Measurements from ENCODE around the gene KNCN. TPM values are rescaled to one million over a fixed set of nuclear protein-coding genes. Genes with fewer than 3 reads are reported as not detected.

The KNCN gene
- total and polyA plus RNA-seq, 10 of the 15 experiments (the other 5 are each of a cell fraction or from before 2014, with no cell fraction given) = not detected

GRCh38 chr1:46512792-46513190, 38.7 kb downstream of the KNCN start:
- BruUV-seq (replicated peaks) = no TSS peak
- ChIA-PET RAD21 (ENCODE audit: unreplicated experiment) (no interaction called here), SMC1A (ENCODE audit: uncharacterized antibody, unreplicated experiment) (no interaction called here), POLR2A (no interaction called here), CTCF (interaction anchor here (0.7 to 1.7 kb wide), 4 partner anchors 16 to 667 kb away, joined by 3 to 6 read pairs (median 4); no protein-coding TSS in a partner anchor)
- Histone ChIP-seq H3K4me2 (ENCODE audit: control insufficient read depth, insufficient read depth) (no peak overlapping the region), H3K4me1 (ENCODE audit: control insufficient read depth, insufficient read depth, low read length) (no peaks in the 10 kb centered on the region), H4K20me1 (ENCODE audit: control insufficient read depth, insufficient read depth) (no peaks in the 10 kb centered on the region), H3K79me2 (ENCODE audit: control insufficient read depth, insufficient read depth, low read length) (no peaks in the 10 kb centered on the region), H3K36me3 (ENCODE audit: control insufficient read depth in 2 of 2, insufficient read depth in 2 of 2, low read length in 1 of 2) (no peaks in the 10 kb centered on the region), H3K27ac (ENCODE audit: control insufficient read depth, insufficient read depth) (no peak overlapping the region), H2AFZ (ENCODE audit: control insufficient read depth, low read depth, low read length) (no peak overlapping the region), H3K4me3 (no peak overlapping the region), H3K27me3 (replicated peaks in 1 of 2; ENCODE audit: control insufficient read depth in 2 of 2, insufficient read depth in 2 of 2, low read length in 1 of 2) (no peaks in the 10 kb centered on the region; a peak in 1 of 4 replicates), H3K9ac (ENCODE audit: control insufficient read depth, insufficient read depth, low read length) (no peak overlapping the region), H3K9me3 (replicated peaks; ENCODE audit: control insufficient read depth, insufficient read depth, low read length) (no peaks in the 10 kb centered on the region)
- FAIRE-seq (no peak), DNase-seq (ENCODE audit: low read depth, low spot score) (no peak), ATAC-seq (no peak)
- in situ Hi-C loops (cut with MboI) (no loop called here), intact Hi-C loops (cut with micrococcal nuclease; ENCODE audit: unreplicated experiment) (no loop called here)
- WGBS (ENCODE audit: insufficient coverage, insufficient replicate concordance, low lambda C conversion rate, missing lambda C conversion rate) = 11% methylated on average over 4 of the region's 6 CpGs
- TF ChIP-seq ATF7 (IDR thresholded peaks at IDR 0.05; ENCODE audit: low read depth) = no peak
- TF ChIP-seq STAT1 (conservative IDR thresholded peaks at IDR 0.05) = no peak
- TF ChIP-seq ZBED1 (IDR thresholded peaks at IDR 0.05; ENCODE audit: borderline replicate concordance) = no peak

- no peaks in the 10 kb centered on the region for H4K20me1 ChIP-seq (ENCODE audit: control insufficient read depth, insufficient read depth)
- intact Hi-C loops (cut with micrococcal nuclease; ENCODE audit: unreplicated experiment) = no loop called here
- WGBS (ENCODE audit: insufficient coverage, insufficient replicate concordance, low lambda C conversion rate, missing lambda C conversion rate) = 54% methylated on average over 23 of the region's 23 CpGs
- no peak overlapping the region for H3K4me3 ChIP-seq
- ChIA-PET CTCF (interaction anchor here (0.7 to 1.7 kb wide), 5 partner anchors 17 to 667 kb away, joined by 3 to 6 read pairs (median 3); no protein-coding TSS in a partner anchor), RAD21 (ENCODE audit: unreplicated experiment) (no interaction called here), SMC1A (ENCODE audit: uncharacterized antibody, unreplicated experiment) (no interaction called here), POLR2A (no interaction called here)
- no peak for FAIRE-seq
- H3K79me2 ChIP-seq (ENCODE audit: control insufficient read depth, insufficient read depth, low read length) = no peaks in the 10 kb centered on the region
- no peaks in the 10 kb centered on the region; a peak in 1 of 4 replicates for H3K27me3 ChIP-seq (replicated peaks in 1 of 2; ENCODE audit: control insufficient read depth in 2 of 2, insufficient read depth in 2 of 2, low read length in 1 of 2)
- H3K9ac ChIP-seq (ENCODE audit: control insufficient read depth, insufficient read depth, low read length) = no peak overlapping the region
- no peaks in the 10 kb centered on the region for H3K36me3 ChIP-seq (ENCODE audit: control insufficient read depth in 2 of 2, insufficient read depth in 2 of 2, low read length in 1 of 2)
- no TSS peak for BruUV-seq (replicated peaks)
- H3K27ac ChIP-seq (ENCODE audit: control insufficient read depth, insufficient read depth) = no peak overlapping the region
- ATAC-seq = no peak
- H3K9me3 ChIP-seq (replicated peaks; ENCODE audit: control insufficient read depth, insufficient read depth, low read length) = no peaks in the 10 kb centered on the region
- in situ Hi-C loops (cut with MboI) = no loop called here
- no peaks in the 10 kb centered on the region for H3K4me1 ChIP-seq (ENCODE audit: control insufficient read depth, insufficient read depth, low read length)
- H3K4me2 ChIP-seq (ENCODE audit: control insufficient read depth, insufficient read depth) = no peak overlapping the region
- H2AFZ ChIP-seq (ENCODE audit: control insufficient read depth, low read depth, low read length) = no peak overlapping the region
- no peak for DNase-seq (ENCODE audit: low read depth, low spot score)
- TF ChIP-seq STAT1 (conservative IDR thresholded peaks at IDR 0.05) (no peak), GABPA (IDR thresholded peaks at IDR 0.05; ENCODE audit: low read depth) (no peak), SP1 (IDR thresholded peaks at IDR 0.05; ENCODE audit: low read depth, low read length) (no peak), ZBTB4 (CRISPR knock-in tag; IDR thresholded peaks at IDR 0.05) (no peak), IRF4 (IDR thresholded peaks at IDR 0.05; ENCODE audit: low read depth, low read length) (no peak), RFX5 (IDR thresholded peaks at IDR 0.05; ENCODE audit: low read depth, low read length) (no peak), NFYA (IDR thresholded peaks at IDR 0.05; ENCODE audit: borderline replicate concordance, low read depth, low read length) (no peak), REST (IDR thresholded peaks at IDR 0.05; ENCODE audit: low read depth, low read length) (no peak), SMAD1 (IDR thresholded peaks at IDR 0.05; ENCODE audit: low read depth, partially characterized antibody) (no peak), HDAC2 (IDR thresholded peaks at IDR 0.05) (no peak)
Measured at GRCh38 chr1:46512135-46512791, 39.2 kb downstream of the KNCN start.
